Calu3 (cell line): ENCODE measurements around the gene RPL10. TPM values are rescaled to one million over a fixed set of nuclear protein-coding genes. Genes with fewer than 3 reads are reported as not detected.

Source experiments
- BruUV-seq: library from RNA; stranded (reverse); fragments of 400-500 nt; replicated peaks from 2 replicates; lab custom pipeline; 2021; lab: Mats Ljungman, UMichigan
- CTCF ChIA-PET: fragments of 300-600 bp; sonication (Branson Sonifier 250); formaldehyde crosslinking; loops from one replicate; lab custom pipeline; 2022; ENCODE audit warnings: antibody characterized with exemption; lab: Charles Lee
- DNase-seq: peaks from one replicate; pipeline ENCODE4 v3.0.0; 2022
- H3K27ac Mint-ChIP-seq: one replicate; pipeline ENCODE4 v1.8.0; 2022; ENCODE audit warnings: mixed read lengths; ENCODE audit not compliant: unreplicated experiment
- H3K27me3 Mint-ChIP-seq: one replicate; pipeline ENCODE4 v1.8.0; 2022; ENCODE audit warnings: mixed read lengths; ENCODE audit not compliant: unreplicated experiment
- H3K36me3 Mint-ChIP-seq: one replicate; pipeline ENCODE4 v1.8.0; 2022; ENCODE audit warnings: mild to moderate bottlenecking, moderate library complexity, mixed read lengths; ENCODE audit not compliant: insufficient read depth, unreplicated experiment
- H3K4me1 Mint-ChIP-seq: one replicate; pipeline ENCODE4 v1.8.0; 2022; ENCODE audit warnings: mild to moderate bottlenecking, low read depth, mixed read lengths; ENCODE audit not compliant: unreplicated experiment
- H3K4me3 Mint-ChIP-seq: one replicate; pipeline ENCODE4 v1.8.0; 2022; ENCODE audit warnings: mild to moderate bottlenecking, low read depth, moderate library complexity, mixed read lengths; ENCODE audit not compliant: unreplicated experiment
- H3K9me3 Mint-ChIP-seq: one replicate; pipeline ENCODE4 v1.8.0; 2022; ENCODE audit warnings: low read depth, mixed read lengths; ENCODE audit not compliant: unreplicated experiment
- intact Hi-C: fragments of 100-400 bp; cut with micrococcal nuclease; formaldehyde crosslinking; loops from one replicate; pipeline ENCODE4 v1.10.0; 2022; ENCODE audit not compliant: unreplicated experiment
- total RNA-seq: library from RNA; stranded (reverse); gene quantifications from 2 replicates; pipeline ENCODE4 v1.2.3, GENCODE V29; 2022
- TF ChIP-seq, protein P1 (sequence below): fragments of 200-600 bp; IDR thresholded peaks from one replicate; pipeline ENCODE4 v1.8.0; 2022; ENCODE audit warnings: antibody characterized with exemption; ENCODE audit not compliant: unreplicated experiment

RPL10 gene
- total RNA-seq, 1 experiment from 2014 or later, result 1,495 TPM

DNA sequence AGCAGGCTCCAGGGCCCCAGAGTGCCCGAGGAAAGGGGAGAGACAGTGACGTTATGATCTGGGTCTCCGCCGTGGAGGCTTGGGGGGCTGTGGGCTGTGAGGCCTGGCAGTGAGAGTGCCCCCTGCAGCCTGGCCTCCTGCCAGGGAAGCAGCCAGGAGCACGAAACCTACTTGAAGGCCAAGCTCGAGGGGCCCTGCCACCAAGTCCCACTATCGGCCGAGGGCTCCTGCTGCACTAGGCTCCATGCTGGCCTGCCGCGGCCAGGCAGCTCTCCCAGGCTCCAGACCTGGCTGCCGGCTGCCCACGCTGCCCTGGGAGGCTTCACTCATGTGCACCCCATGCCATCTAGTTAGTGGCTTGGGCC, 42.4 kb upstream of the RPL10 start:
- CTCF ChIA-PET, result no interaction called here
- TF ChIP-seq, protein P1, sequence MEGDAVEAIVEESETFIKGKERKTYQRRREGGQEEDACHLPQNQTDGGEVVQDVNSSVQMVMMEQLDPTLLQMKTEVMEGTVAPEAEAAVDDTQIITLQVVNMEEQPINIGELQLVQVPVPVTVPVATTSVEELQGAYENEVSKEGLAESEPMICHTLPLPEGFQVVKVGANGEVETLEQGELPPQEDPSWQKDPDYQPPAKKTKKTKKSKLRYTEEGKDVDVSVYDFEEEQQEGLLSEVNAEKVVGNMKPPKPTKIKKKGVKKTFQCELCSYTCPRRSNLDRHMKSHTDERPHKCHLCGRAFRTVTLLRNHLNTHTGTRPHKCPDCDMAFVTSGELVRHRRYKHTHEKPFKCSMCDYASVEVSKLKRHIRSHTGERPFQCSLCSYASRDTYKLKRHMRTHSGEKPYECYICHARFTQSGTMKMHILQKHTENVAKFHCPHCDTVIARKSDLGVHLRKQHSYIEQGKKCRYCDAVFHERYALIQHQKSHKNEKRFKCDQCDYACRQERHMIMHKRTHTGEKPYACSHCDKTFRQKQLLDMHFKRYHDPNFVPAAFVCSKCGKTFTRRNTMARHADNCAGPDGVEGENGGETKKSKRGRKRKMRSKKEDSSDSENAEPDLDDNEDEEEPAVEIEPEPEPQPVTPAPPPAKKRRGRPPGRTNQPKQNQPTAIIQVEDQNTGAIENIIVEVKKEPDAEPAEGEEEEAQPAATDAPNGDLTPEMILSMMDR, result no peak
- peaks cover 84% of the 10 kb centered on the region for H3K36me3 Mint-ChIP-seq
- no peaks in the 10 kb centered on the region for H3K9me3 Mint-ChIP-seq
- peaks cover 7% of the 10 kb centered on the region for H3K4me1 Mint-ChIP-seq
- no peak overlapping the region for H3K27ac Mint-ChIP-seq
- intact Hi-C loops, result no loop called here
- BruUV-seq, result no TSS peak
- DNase-seq, result no peak
- H3K27me3 Mint-ChIP-seq, result no peaks in the 10 kb centered on the region
- no peak overlapping the region for H3K4me3 Mint-ChIP-seq

DNA sequence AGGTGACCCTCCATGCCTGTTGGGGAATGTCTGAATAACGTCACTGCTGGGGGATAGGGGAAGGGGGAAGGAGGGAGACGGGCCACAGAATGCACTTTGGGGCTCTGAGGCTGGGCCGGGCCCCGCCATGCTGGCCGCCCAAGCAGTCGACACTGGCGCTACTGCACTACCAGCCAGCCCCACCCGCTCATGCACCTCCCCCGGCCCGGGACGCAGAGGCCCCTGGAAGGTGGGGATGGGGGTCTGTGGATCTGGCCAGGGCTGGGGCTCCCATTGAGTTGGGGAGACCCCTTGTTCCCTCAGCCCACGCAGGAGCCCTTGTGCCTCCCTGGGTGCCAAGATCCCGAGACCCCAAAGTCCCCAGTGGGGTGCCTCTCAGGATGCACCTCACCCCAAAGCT, 41.6 kb upstream of the RPL10 start:
- H3K9me3 Mint-ChIP-seq, result no peaks in the 10 kb centered on the region
- no peak overlapping the region for H3K4me3 Mint-ChIP-seq
- TF ChIP-seq, protein P1, result no peak
- no TSS peak for BruUV-seq
- H3K27me3 Mint-ChIP-seq, result no peaks in the 10 kb centered on the region
- no peak for DNase-seq
- no peak overlapping the region for H3K27ac Mint-ChIP-seq
- peaks cover 7% of the 10 kb centered on the region for H3K4me1 Mint-ChIP-seq
- H3K36me3 Mint-ChIP-seq, result peaks cover 85% of the 10 kb centered on the region
- CTCF ChIA-PET, result no interaction called here
- intact Hi-C loops, result no loop called here

DNA sequence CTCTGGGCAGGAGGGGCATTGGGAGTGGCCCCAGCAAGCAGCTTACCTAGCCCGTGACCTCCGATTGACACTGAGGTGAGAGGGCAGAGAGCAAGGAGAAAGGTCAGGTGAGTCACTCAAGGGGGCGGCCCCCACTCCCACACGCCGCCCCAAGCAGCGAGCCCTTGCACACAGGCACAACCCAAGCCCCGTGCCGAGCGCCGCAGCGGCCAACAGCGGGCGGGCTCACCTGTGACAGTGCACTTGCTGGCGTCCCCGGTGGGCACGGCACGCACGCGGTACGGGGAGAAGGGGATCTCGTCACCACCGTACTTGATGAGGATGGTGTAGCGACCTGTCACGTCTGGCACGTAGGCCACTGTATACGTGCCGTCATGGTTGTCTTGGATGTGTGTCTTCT, 41.0 kb upstream of the RPL10 start:
- Mint-ChIP-seq H3K4me3 (no peak overlapping the region), H3K9me3 (no peaks in the 10 kb centered on the region), H3K36me3 (peaks cover 85% of the 10 kb centered on the region), H3K27ac (no peak overlapping the region), H3K27me3 (no peaks in the 10 kb centered on the region), H3K4me1 (peaks cover 7% of the 10 kb centered on the region)
- intact Hi-C loops, result no loop called here
- CTCF ChIA-PET, result no interaction called here
- TF ChIP-seq, protein P1, result no peak
- BruUV-seq, result no TSS peak
- DNase-seq, result no peak

DNA sequence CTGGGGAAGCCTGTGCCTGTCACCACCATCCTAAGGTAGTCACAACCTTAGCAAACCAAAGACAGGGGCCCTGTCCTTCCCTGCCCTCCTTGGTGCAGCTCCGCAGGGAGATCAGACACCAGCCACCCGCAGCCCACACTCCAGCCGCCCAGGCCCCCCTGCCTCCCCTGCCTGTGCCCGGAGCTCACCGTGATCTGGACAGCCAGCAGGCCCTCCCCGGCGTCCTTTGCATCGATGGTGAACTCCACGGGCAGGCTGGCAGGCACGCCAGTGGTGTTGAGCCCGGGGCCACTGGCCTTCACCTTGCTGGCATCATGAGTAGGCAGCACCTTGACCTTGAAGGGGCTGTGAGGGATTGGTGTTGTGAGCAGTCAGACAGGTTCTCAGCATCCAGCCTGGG, 40.2 kb upstream of the RPL10 start:
- intact Hi-C loops, result no loop called here
- no peak for DNase-seq
- TF ChIP-seq, protein P1, result no peak
- Mint-ChIP-seq H3K4me3 (no peak overlapping the region), H3K27me3 (no peaks in the 10 kb centered on the region), H3K4me1 (peaks cover 7% of the 10 kb centered on the region), H3K27ac (peak overlapping the region; percentile 23), H3K36me3 (peaks cover 87% of the 10 kb centered on the region), H3K9me3 (no peaks in the 10 kb centered on the region)
- no TSS peak for BruUV-seq
- CTCF ChIA-PET, result no interaction called here
